Spleen (tissue), 11 donors: ENCODE measurements around the gene CHRNA4. TPM values are rescaled to one million over a fixed set of nuclear protein-coding genes. Genes with fewer than 3 reads are reported as not detected.
A peak's percentile ranks its signal among the peaks of the same experiment; 100 is the strongest.

Experiments used
- DNase-seq: peaks from one replicate; pipeline ENCODE4 v3.0.0-alpha.2; 2020
- H3K27ac ChIP-seq, 8 donors: fragments of 200-600 bp; sonication (generic) in 7 of 8; 1 replicate in 4 of 8; 2 replicates in 4 of 8; pipeline versions ENCODE4 v1.5.0 to v1.8.0; 2016 to 2021; ENCODE audit warnings: inconsistent platforms in 4 of 8, mild to moderate bottlenecking in 4 of 8, moderate library complexity in 1 of 8
- H3K27me3 ChIP-seq, 7 donors: fragments of 200-600 bp; sonication (generic) in 6 of 7; replicated peaks in 1 of 7; 1 replicate in 4 of 7; 2 replicates in 3 of 7; pipeline versions ENCODE4 v1.5.0 to v1.8.0; 2016 to 2021; ENCODE audit warnings: inconsistent platforms in 3 of 7, mild to moderate bottlenecking in 1 of 7
- H3K36me3 ChIP-seq, 6 donors: fragments of 200-600 bp; sonication (generic) in 5 of 6; 1 replicate in 4 of 6; 2 replicates in 2 of 6; pipeline versions ENCODE4 v1.5.0 to v1.8.0; 2016 to 2021; ENCODE audit warnings: inconsistent platforms in 2 of 6
- H3K4me1 ChIP-seq, 6 donors: fragments of 200-600 bp; sonication (generic) in 5 of 6; 1 replicate in 3 of 6; 2 replicates in 3 of 6; pipeline versions ENCODE4 v1.5.0 to v1.8.0; 2016 to 2021; ENCODE audit warnings: inconsistent platforms in 3 of 6
- H3K4me3 ChIP-seq, 8 donors: fragments of 200-600 bp; sonication (generic) in 7 of 8; 1 replicate in 4 of 8; 2 replicates in 4 of 8; pipeline versions ENCODE4 v1.5.0 to v1.8.0; 2016 to 2021; ENCODE audit warnings: inconsistent platforms in 4 of 8, mild to moderate bottlenecking in 4 of 8, moderate library complexity in 2 of 8
- H3K9me3 ChIP-seq, 8 donors: fragments of 200-600 bp; sonication (generic) in 7 of 8; 1 replicate in 4 of 8; 2 replicates in 4 of 8; pipeline versions ENCODE4 v1.5.0 to v1.8.0; 2016 to 2021; ENCODE audit warnings: inconsistent platforms in 4 of 8
- CTCF ChIP-seq, 11 experiments: fragments of 200-600 bp in 7 of 11; fragments of 450-650 bp in 4 of 11; sonication (generic) in 4 of 11; IDR thresholded peaks in 8 of 11; conservative IDR thresholded peaks in 3 of 11; 1 replicate in 7 of 11; 2 replicates in 4 of 11; pipeline versions ENCODE4 v1.4.0 to v1.8.0; 2016 to 2021; ENCODE audit warnings: antibody characterized with exemption in 11 of 11, inconsistent platforms in 4 of 11, mild to moderate bottlenecking in 1 of 11
- POLR2A ChIP-seq, 3 donors: fragments of 450-650 bp; IDR thresholded peaks; one replicate each; pipeline ENCODE4 v1.5.1; 2017; ENCODE audit warnings: antibody characterized with exemption in 3 of 3, mild to moderate bottlenecking in 1 of 3
- POLR2AphosphoS5 ChIP-seq, 3 donors: sonication (generic); formaldehyde crosslinking; IDR thresholded peaks; one replicate each; pipeline ENCODE4 v1.5.1; 2017; ENCODE audit warnings: antibody characterized with exemption in 3 of 3
- WGBS, 5 donors: extraction: QIAGEN DNeasy Blood & Tissue Kit in 3 of 5; methylation state at CpG; one replicate each; pipeline versions ENCODE4 v1.1.5 to v1.1.7; 2013 to 2018; 5-methylcytosine and 5-hydroxymethylcytosine counted together
- intact Hi-C: fragments of 100-400 bp; cut with DNase I; formaldehyde crosslinking; loops from one replicate; pipeline ENCODE4 v1.15.0; 2023; ENCODE audit warnings: low total_unique reads
- polyA plus RNA-seq, 3 donors: library from polyadenylated mRNA; stranded (reverse); fragments of 200-250 nt; gene quantifications; one replicate each; pipeline ENCODE4 v1.2.1, GENCODE V29; 2013
- total RNA-seq, 7 donors: library from RNA; depleted of rRNA in 3 of 7; stranded (reverse); fragments of >200 nt in 3 of 7; fragmentation: NEBNext Ultra II Directional in 4 of 7; extraction: Animal tissue kit (Norgen Biotek cat#: 25700) in 4 of 7; gene quantifications; one replicate each; pipeline versions ENCODE4 v1.1.0 to v1.2.1, GENCODE V29; 2016 to 2021
- donor health status: healthy with polysubstance abuse.
- donor health status: DM: no; HTN: no; CAD: no; lungs with moderate emphysema.
- donor health status: DM: no; HTN: no; CAD: no.
- donor health status: Bipolar disorder and iron deficiency.
- donor health status: healthy.
- donor health status: DM: no; HTN: no; CAD: no.
- donor health status: DM: yes; HTN: yes; CAD: no.

Gene CHRNA4
- total and polyA plus RNA-seq, 10 donors, result 0.15 to 13.8 (median 1.3) TPM; not detected in 1

GRCh38 chr20:63325554-63326313, 35.4 kb downstream of the CHRNA4 start:
- intact Hi-C loops, result no loop called here
- Histone ChIP-seq H3K27me3 (peaks cover 0 to 42% (median 0%) of the 10 kb centered on the region in 7 donors), H3K9me3 (peaks cover 0 to 15% (median 10%) of the 10 kb centered on the region in 8 donors), H3K4me3 (no peak overlapping the region), H3K27ac (peak overlapping the region in 4 of 8 donors; percentile 77 to 91 (median 77)), H3K4me1 (peaks cover 0 to 39% (median 12%) of the 10 kb centered on the region in 6 donors), H3K36me3 (no peaks in the 10 kb centered on the region)
- 75 to 94% (median 89%) methylated on average over 5 to 8 of the region's 8 CpGs for WGBS, 5 donors
- no peak for DNase-seq
- TF ChIP-seq POLR2AphosphoS5 (IDR thresholded peaks at IDR 0.05) (no peak), POLR2A (IDR thresholded peaks at IDR 0.05) (no peak), CTCF (IDR thresholded peaks at IDR 0.05 in 8 of 11, conservative IDR thresholded peaks at IDR 0.05 in 3 of 11) (no peak)

- Histone ChIP-seq H3K9me3 (peaks cover 0 to 15% (median 10%) of the 10 kb centered on the region in 8 donors), H3K4me3 (no peak overlapping the region), H3K4me1 (peaks cover 0 to 46% (median 12%) of the 10 kb centered on the region in 6 donors), H3K27ac (no peak overlapping the region), H3K36me3 (no peaks in the 10 kb centered on the region), H3K27me3 (peaks cover 0 to 42% (median under 1%) of the 10 kb centered on the region in 7 donors)
- intact Hi-C loops, result no loop called here
- no peak for DNase-seq
- no peak for TF ChIP-seq CTCF (IDR thresholded peaks at IDR 0.05 in 8 of 11, conservative IDR thresholded peaks at IDR 0.05 in 3 of 11)
- no peak for TF ChIP-seq POLR2A (IDR thresholded peaks at IDR 0.05)
- TF ChIP-seq POLR2AphosphoS5 (IDR thresholded peaks at IDR 0.05), result no peak
- WGBS, 5 donors, result 84 to 88% (median 87%) methylated on average over 6 to 10 of the region's 10 CpGs
Observed at GRCh38 chr20:63325021-63325471, 36.1 kb downstream of the CHRNA4 start.

- Histone ChIP-seq H3K9me3 (peaks cover 0 to 15% (median 10%) of the 10 kb centered on the region in 8 donors), H3K4me1 (peaks cover 0 to 52% (median 12%) of the 10 kb centered on the region in 6 donors), H3K36me3 (no peaks in the 10 kb centered on the region), H3K27me3 (peaks cover 0 to 50% (median 7%) of the 10 kb centered on the region in 7 donors), H3K27ac (no peak overlapping the region), H3K4me3 (no peak overlapping the region)
- TF ChIP-seq CTCF (IDR thresholded peaks at IDR 0.05 in 8 of 11, conservative IDR thresholded peaks at IDR 0.05 in 3 of 11) (no peak), POLR2A (IDR thresholded peaks at IDR 0.05) (no peak), POLR2AphosphoS5 (IDR thresholded peaks at IDR 0.05) (no peak)
- no peak for DNase-seq
- intact Hi-C loops, result no loop called here
- WGBS, 5 donors, result 74 to 80% (median 79%) methylated on average over 17 to 18 of the region's 18 CpGs
Observed at GRCh38 chr20:63323357-63323981, 37.7 kb downstream of the CHRNA4 start.

- no peaks in the 10 kb centered on the region for H3K36me3 ChIP-seq
- WGBS, 5 donors, result 39 to 62% (median 60%) methylated on average over 14 to 15 of the region's 15 CpGs
- no peak for TF ChIP-seq POLR2A (IDR thresholded peaks at IDR 0.05)
- TF ChIP-seq POLR2AphosphoS5 (IDR thresholded peaks at IDR 0.05), result no peak
- H3K4me3 ChIP-seq, result no peak overlapping the region
- intact Hi-C loops, result no loop called here
- peaks cover 0 to 50% (median 7%) of the 10 kb centered on the region in 7 donors for H3K27me3 ChIP-seq
- H3K9me3 ChIP-seq, result peaks cover 0 to 15% (median 10%) of the 10 kb centered on the region in 8 donors
- H3K27ac ChIP-seq, result no peak overlapping the region
- peaks cover 0 to 50% (median 12%) of the 10 kb centered on the region in 6 donors for H3K4me1 ChIP-seq
- no peak for DNase-seq
Observed at GRCh38 chr20:63322933-63323273, 38.2 kb downstream of the CHRNA4 start.
